HG02970 (cell line): Measurements from ENCODE around the gene INSC.

ENCODE experiments used
- ATAC-seq: cut with Tn5 transposase; IDR thresholded peaks from one replicate; pipeline ENCODE4 v1.9.1; 2021; ENCODE audit warnings: mild to moderate bottlenecking, moderate library complexity, moderate number of reproducible peaks; ENCODE audit not compliant: unreplicated experiment, low FRiP score

INSC gene

DNA sequence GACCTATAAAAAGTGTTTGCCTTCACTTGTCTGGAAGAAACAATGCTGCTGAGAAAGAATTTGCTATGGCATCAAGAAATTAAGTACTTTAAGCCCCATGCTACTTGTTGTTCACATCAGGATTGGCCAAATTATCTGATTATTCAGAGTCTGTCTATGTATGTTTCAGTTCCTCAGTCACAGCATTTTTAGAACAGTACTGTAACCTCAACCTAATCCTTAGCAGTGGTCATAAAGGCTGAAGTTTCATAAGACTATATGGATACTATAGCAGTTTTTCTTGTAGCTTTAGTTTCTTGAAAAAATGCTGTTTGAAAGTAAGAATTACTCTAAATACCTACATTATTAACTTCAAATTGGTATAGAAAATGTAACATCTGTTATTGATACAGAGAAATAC lies 153.9 kb downstream of the INSC start:
- ATAC-seq, result no peak

DNA sequence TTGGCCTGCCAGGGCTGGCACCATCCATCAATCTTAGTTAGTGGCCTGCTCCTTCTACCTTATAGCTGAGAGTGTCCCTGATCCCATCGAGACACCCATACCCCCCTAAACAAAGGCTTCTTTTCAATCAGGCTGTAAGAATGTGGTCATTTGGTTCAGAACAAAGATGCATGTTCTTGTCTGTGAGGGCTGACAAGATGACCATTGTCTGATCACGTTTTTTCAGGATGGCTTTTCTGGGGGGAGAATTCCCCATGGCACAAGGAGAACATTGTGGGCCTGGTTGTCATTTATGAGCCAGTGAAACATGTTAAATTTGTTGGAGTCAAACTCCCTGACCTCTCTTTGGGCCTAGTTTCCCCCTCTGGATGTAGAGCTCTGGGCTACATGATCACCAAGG lies 160.4 kb downstream of the INSC start:
- ATAC-seq, result no peak

DNA sequence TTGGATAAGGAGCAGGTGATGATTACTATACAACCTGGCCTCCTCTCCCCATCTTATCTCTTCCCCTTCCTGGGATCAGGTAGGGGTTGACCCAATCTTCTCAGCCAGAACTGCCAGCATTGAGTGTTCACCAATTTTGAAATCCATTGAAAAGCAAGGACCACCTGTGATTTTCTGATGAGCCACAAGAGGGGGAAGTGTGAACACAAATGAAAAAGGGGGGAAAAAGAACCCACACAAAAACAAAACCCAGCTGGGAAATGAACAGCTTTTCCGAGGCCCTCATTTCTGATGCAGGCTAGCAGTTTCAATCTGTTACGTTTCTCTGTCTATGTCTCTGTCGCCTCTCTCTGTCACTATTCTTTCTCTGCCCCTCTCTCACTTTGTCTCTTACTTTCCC lies 161.9 kb downstream of the INSC start:
- ATAC-seq, result no peak

DNA sequence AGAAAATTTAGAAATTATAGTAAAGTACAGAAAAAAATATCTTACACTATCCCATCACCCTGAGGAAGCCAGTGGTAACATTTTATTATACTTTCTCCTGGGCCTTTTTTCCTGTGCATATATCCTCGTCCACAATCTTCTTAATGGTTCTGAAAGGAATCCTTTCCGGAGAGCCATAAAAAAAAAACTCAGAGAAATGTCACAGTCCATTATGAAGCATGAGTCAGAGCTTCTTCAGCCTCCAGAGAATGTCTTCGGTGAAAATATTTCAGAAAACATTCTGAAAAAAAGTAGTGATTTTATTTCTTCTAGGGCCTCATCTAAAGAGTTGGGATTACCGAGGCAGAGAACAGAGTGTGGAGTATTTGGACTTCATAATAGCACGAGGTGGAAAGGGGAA lies 163.4 kb downstream of the INSC start:
- ATAC-seq, result no peak

DNA sequence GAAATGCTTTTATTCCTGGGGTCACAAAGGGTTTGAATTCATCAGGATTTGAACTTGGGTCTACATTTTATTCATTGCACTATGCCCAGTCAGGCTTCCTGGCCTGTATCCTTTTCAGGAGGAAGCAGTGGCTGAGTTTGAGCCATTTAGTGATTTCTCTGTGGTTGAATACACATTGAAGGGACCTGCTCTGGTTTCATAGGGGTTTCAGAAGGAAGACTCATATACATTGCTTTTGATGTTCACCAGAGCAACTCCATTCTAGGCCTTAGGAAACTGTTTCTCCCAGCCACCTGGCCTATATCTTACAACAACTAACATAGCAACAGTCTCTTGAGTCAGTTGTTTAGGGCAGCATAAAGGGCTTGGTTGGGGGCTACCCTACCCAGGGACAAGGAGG lies 165.7 kb downstream of the INSC start:
- no peak for ATAC-seq

DNA sequence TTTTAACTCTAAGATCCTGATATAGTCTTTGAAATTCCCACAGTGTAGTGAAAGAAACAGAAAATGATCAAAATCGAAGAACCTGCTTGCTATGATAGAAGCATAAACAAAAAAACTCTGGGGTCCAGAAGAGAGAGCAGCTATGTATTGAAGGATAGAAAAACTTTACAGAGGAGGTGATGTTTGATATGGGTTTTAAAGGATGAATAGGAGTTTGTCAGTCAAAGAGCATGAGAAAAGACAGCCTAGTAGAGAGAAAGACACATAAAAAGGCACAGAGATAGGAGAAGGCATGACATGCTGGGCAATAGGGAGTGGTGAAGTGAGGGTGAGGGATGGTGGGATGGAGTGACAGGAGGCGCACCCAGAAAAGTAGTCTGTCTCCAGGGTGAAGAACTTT lies 168.0 kb downstream of the INSC start:
- ATAC-seq, result no peak

DNA sequence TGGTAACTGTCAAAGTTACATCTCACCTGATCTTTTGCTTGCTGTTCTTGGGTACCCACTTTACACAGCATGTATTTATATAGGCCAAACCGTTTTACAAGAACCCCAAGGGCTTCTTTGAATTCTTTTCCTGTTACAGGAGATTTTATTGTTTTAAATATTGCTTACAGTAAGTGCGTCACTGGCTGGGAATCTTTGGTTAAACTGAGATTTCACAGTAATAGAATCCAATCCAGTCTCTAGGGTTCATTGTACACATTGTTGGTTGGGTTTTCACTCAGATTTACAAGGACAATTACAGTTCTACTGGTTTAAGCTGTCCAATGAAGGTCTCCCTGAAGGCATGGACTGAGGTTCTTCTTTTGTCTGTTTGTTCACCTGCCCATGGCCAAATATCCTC lies 171.7 kb downstream of the INSC start:
- ATAC-seq, result no peak

DNA sequence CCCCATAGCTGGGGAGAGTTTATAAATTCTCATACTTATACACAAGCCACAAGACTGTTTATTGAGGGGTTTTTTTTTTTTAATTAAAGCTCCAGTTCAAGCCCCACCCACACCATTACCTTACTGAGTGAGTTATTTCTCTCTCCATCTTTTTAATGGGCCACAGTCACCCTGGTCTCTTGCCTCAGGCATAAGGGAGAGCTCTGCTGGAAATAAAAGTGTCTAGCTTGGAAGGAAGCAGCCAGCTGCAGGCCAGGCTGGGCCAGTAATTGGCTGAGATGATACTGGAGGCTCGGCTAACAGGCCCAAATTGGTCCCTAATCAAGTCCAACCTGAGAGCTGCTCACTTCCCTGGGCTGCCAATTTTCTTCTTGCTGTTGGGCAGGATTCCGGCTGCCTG lies 174.1 kb downstream of the INSC start:
- no peak for ATAC-seq

DNA sequence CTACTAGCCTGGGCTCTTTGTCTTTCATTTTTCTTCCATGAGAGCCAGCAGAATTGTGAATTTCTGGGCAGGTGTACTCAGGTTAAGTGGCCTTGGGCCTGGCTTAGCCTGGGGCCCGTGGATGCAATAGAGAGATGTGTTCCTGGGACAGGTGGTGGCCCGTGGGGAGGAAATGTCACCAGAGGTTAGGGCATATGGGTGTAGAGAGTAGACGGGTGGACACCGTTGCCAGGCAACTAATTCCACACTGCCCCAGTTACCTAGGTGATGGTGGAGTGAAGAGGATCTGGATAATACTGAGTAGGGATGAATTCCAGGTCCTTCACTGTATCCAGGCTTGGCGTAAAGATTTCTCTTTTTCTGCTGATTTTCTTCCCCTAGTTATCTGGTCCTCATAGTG lies 175.0 kb downstream of the INSC start:
- ATAC-seq, result no peak

DNA sequence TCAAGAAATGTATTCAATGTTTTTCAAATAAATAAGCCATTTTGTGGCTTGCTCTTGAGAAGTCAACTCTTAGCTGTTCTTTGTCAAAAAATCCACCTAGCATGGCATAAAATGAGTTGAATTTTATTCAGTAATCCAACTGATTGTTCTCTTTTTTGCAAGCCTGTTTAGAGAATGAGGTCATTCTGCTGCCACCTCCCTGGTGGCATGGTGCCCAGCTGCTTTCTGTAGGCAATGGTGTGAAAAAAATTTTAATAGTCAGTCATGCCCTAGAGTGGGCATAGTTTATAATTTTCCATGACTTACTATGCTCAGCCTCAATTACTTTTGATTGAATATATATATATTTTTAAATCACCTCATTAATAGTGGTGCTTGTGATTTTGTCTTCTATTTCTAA lies 177.2 kb downstream of the INSC start:
- ATAC-seq, result no peak

DNA sequence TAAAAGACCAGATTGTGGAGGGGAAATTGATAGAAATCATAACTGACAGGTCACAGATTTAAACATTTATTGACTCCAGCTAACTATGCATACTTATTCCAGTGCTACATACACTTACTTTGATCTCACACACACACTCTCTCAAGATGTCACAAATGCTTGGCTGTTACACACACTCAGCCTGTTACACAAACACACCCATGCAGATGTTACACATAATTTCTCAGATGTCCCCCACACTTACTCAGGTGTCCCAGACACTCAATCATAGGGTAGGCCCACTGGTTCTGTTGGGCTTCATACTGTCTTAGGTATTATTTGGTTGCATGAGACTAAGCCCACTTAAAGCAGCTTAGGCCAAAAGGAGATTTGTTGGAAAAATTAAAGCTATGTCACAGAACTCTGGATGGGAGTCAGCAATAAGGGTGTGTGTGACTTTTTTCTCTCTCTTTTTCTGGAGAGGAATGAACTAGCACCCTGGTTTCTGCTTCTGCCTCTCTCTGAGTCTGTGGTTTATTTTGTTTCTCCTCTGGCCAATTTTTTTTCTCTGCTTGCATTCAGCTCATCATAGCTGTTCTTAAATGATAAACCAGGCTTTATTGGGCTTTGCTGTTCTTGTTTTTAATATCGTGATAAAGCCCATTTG lies 179.4 kb downstream of the INSC start:
- no peak for ATAC-seq

DNA sequence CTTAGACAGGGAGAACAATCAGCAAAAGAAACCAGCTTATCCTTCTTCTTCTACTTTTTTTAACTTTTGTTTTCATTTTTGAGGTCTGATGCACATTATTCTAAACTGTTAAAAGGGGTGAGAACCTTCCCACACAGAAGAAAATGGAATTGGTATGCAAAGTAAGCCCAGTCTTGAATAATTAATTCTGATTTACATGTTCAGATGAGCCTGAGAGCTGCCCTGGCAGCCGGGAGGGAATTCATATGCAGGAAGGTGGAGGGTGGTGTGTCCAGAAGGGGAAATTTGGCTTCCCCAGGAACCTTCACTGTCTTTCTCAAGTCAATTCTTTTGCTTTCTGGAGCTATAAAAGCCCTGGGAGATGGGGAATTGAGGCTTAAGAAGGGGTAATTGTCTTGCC lies 181.0 kb downstream of the INSC start:
- ATAC-seq, result no peak
